ENCODE data around the gene QRICH2.

DNA sequence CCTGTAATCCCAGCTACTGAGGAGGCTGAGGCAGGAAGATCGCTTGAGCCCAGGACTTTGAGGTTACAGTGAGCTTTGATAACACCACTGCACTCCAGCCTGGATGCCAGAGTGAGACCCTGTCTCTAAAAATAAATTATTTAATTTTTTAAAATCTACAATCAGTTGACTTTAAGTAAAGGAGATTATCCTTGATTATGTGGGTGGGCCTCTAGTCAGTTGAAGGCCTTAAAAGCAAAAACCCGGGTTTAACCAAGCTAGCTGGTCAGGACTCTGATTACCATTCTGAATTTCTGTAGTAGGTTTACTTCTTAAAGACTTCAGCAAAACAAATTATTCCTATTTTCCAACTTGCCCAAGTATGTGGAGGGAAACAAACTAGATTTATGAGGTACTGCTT lies 72.2 kb downstream of the QRICH2 start:
- no peak for TF ChIP-seq EZH2phosphoT487 (IDR thresholded peaks at IDR 0.05; ENCODE audit: borderline replicate concordance, low read depth, low read length)
- TF ChIP-seq, protein P1, sequence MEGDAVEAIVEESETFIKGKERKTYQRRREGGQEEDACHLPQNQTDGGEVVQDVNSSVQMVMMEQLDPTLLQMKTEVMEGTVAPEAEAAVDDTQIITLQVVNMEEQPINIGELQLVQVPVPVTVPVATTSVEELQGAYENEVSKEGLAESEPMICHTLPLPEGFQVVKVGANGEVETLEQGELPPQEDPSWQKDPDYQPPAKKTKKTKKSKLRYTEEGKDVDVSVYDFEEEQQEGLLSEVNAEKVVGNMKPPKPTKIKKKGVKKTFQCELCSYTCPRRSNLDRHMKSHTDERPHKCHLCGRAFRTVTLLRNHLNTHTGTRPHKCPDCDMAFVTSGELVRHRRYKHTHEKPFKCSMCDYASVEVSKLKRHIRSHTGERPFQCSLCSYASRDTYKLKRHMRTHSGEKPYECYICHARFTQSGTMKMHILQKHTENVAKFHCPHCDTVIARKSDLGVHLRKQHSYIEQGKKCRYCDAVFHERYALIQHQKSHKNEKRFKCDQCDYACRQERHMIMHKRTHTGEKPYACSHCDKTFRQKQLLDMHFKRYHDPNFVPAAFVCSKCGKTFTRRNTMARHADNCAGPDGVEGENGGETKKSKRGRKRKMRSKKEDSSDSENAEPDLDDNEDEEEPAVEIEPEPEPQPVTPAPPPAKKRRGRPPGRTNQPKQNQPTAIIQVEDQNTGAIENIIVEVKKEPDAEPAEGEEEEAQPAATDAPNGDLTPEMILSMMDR (conservative IDR thresholded peaks at IDR 0.05; ENCODE audit: low read length) = no peak
